ENCODE results near the gene IGSF8.

DNA sequence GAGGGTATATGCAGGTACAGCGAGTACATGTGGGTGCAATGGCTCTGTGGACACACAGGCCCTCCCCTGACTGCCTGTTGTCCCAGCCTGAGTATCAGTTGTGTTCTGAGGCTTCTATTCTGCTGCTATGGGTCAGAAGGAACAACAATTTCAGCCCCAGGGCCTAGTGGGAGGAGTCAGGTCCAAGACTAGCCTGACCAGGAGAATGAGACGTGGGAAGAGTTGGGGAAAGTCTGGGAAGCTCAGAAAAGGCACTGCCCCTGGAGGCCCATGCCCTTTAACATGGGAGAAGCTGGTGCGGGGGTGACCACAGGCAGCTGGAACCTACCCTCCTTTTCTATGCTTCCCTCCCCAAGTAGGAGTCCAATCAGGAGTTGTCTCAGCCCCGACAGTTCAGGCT lies 7.7 kb downstream of the IGSF8 start:
- TF ChIP-seq, protein P1, sequence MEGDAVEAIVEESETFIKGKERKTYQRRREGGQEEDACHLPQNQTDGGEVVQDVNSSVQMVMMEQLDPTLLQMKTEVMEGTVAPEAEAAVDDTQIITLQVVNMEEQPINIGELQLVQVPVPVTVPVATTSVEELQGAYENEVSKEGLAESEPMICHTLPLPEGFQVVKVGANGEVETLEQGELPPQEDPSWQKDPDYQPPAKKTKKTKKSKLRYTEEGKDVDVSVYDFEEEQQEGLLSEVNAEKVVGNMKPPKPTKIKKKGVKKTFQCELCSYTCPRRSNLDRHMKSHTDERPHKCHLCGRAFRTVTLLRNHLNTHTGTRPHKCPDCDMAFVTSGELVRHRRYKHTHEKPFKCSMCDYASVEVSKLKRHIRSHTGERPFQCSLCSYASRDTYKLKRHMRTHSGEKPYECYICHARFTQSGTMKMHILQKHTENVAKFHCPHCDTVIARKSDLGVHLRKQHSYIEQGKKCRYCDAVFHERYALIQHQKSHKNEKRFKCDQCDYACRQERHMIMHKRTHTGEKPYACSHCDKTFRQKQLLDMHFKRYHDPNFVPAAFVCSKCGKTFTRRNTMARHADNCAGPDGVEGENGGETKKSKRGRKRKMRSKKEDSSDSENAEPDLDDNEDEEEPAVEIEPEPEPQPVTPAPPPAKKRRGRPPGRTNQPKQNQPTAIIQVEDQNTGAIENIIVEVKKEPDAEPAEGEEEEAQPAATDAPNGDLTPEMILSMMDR (IDR thresholded peaks at IDR 0.05; ENCODE audit: insufficient read depth, low read depth, low read length), result no peak
- no peak for TF ChIP-seq EZH2 (IDR thresholded peaks at IDR 0.05; ENCODE audit: insufficient read depth, low read length)
